ENCODE results near the gene TH. TPM values are rescaled to one million over a fixed set of nuclear protein-coding genes. Genes with fewer than 3 reads are reported as not detected.

The TH gene
- total and polyA plus RNA-seq, 7 donors, result 0.17 TPM; not detected in 6

DNA sequence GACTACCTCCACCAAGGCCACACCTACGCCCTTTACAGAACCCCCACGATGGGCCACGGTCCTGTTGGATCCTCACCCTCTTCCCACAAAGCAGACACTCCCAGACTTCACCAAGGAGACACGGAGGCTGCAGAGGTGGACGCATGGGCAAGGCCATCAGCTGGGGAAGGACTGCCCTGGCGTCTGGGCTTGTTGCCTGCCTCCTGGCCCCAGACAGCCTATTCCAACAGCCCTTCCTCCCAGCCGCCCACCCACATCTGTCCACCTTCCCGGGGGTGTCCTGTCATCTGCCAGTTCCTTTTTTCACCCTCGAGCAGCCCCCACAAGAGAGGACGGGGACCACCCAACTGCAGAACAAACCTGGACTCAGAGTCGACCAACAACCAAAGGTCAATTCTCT lies 28.9 kb upstream of the TH start:
- 89 to 90% methylated on average over 11 of the region's 11 CpGs for WGBS, 2 donors
- Histone ChIP-seq H3K9me3 (no peaks in the 10 kb centered on the region), H3K36me3 (no peaks in the 10 kb centered on the region), H3K27ac (no peak overlapping the region), H3K4me3 (no peak overlapping the region), H3K27me3 (peaks cover 0 to 5% (median 0%) of the 10 kb centered on the region in 3 donors), H3K4me1 (no peaks in the 10 kb centered on the region)
- DNase-seq, result no peak
- intact Hi-C loops (cut with DNase I), result no loop called here
- no peak for TF ChIP-seq POLR2A (IDR thresholded peaks at IDR 0.05)

- no peaks in the 10 kb centered on the region for H3K36me3 ChIP-seq
- TF ChIP-seq CTCF (IDR thresholded peaks at IDR 0.05) (no peak), EP300 (IDR thresholded peaks at IDR 0.05) (no peak), POLR2AphosphoS5 (IDR thresholded peaks at IDR 0.05) (no peak), POLR2A (IDR thresholded peaks at IDR 0.05) (no peak)
- no peaks in the 10 kb centered on the region for H3K9me3 ChIP-seq
- H3K4me1 ChIP-seq, result no peaks in the 10 kb centered on the region
- H3K27ac ChIP-seq, result no peak overlapping the region
- no peak for DNase-seq
- intact Hi-C loops (cut with DNase I), result loop anchor here (5.0 kb wide), 2 partner anchors 333 to 688 kb away; partner anchors contain the start of gene CDKN1C
- H3K4me3 ChIP-seq, result no peak overlapping the region
- WGBS, 2 donors, result 87 to 91% methylated on average over 22 of the region's 22 CpGs
- H3K27me3 ChIP-seq, result peaks cover 0 to 13% (median 0%) of the 10 kb centered on the region in 3 donors
Observed at GRCh38 chr11:2199466-2200341, 28.1 kb upstream of the TH start.

- no peaks in the 10 kb centered on the region for H3K36me3 ChIP-seq
- H3K4me1 ChIP-seq, result no peaks in the 10 kb centered on the region
- H3K4me3 ChIP-seq, result no peak overlapping the region
- intact Hi-C loops (cut with DNase I), result loop anchor here (5.0 kb wide), 2 partner anchors 334 to 689 kb away; partner anchors contain the start of gene CDKN1C
- no peak for DNase-seq
- no peak overlapping the region for H3K27ac ChIP-seq
- no peaks in the 10 kb centered on the region for H3K9me3 ChIP-seq
- WGBS, 2 donors, result 80 to 87% methylated on average over 21 of the region's 21 CpGs
- peaks cover 0 to 16% (median 0%) of the 10 kb centered on the region in 3 donors for H3K27me3 ChIP-seq
- TF ChIP-seq CTCF (IDR thresholded peaks at IDR 0.05) (no peak), EP300 (IDR thresholded peaks at IDR 0.05) (no peak), POLR2A (IDR thresholded peaks at IDR 0.05) (no peak), POLR2AphosphoS5 (IDR thresholded peaks at IDR 0.05) (no peak)
Observed at GRCh38 chr11:2198621-2199365, 27.2 kb upstream of the TH start.

DNA sequence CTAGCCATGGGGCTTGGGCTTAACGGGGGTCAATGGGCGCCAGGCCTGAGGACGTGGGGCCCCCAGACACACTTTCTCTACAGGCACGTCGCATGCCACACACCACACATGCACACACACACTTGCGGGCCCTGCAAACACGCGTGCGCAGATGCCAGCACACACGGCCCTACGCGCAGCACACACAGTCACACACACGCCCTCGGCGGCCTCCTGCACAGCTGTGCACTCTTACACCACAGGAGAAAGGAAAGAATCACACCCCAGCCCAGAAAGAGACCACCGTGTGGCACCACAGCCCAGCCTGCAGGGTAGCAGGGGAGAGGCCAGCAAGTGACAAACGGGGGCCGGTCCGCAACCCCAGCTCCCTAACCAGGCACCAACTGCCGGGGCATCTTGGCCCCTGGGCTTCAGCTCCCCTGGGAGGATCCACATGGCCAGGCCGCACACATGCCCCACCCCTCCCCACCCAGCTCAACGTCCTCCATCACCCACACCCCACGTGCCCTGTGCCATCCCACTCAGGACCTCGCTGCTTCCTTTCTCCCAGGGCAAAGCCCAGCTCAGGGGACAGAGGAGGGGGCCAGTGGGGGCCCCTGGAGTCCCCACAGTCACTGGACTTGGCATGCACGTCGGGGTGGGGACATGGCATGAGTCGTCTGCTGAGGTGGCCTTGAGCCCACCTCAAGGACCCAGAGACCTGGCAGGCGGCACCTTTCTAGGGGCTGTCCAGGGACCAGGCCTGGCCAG lies 26.3 kb upstream of the TH start:
- Histone ChIP-seq H3K27ac (no peak overlapping the region), H3K9me3 (no peaks in the 10 kb centered on the region), H3K4me3 (no peak overlapping the region), H3K36me3 (no peaks in the 10 kb centered on the region), H3K27me3 (peaks cover 0 to 17% (median 0%) of the 10 kb centered on the region in 3 donors), H3K4me1 (no peaks in the 10 kb centered on the region)
- no peak for TF ChIP-seq POLR2AphosphoS5 (IDR thresholded peaks at IDR 0.05)
- TF ChIP-seq CTCF (IDR thresholded peaks at IDR 0.05), result no peak
- TF ChIP-seq EP300 (IDR thresholded peaks at IDR 0.05), result no peak
- TF ChIP-seq POLR2A (IDR thresholded peaks at IDR 0.05), result no peak
- 76 to 83% methylated on average over 28 of the region's 28 CpGs for WGBS, 2 donors
- no peak for DNase-seq
- intact Hi-C loops (cut with DNase I), result loop anchor here (1.0 to 5.0 kb wide), 4 partner anchors 105 to 689 kb away; partner anchors contain the start of genes CDKN1C and TSPAN32
